GM10266 (cell line): Measurements from ENCODE around the gene C18orf32.

Experiments used
- DNase-seq: peaks from one replicate; pipeline ENCODE4 v3.0.0; 2012; ENCODE audit errors: extremely low spot score
- CTCF ChIP-seq: IDR thresholded peaks from 2 replicates; pipeline ENCODE4 v1.5.1; 2012; ENCODE audit warnings: mild to moderate bottlenecking, low read depth; ENCODE audit not compliant: control insufficient read depth, insufficient read depth; ENCODE audit errors: missing control alignments

Gene C18orf32

GRCh38 chr18:49486953-49487710 lies at the start of gene C18orf32:
TSS of gene C18orf32 (minus strand) at chr18:49487234. CDS start at chr18:49483748, 3,486 bp downstream.
- TF ChIP-seq CTCF: no peak

DNA sequence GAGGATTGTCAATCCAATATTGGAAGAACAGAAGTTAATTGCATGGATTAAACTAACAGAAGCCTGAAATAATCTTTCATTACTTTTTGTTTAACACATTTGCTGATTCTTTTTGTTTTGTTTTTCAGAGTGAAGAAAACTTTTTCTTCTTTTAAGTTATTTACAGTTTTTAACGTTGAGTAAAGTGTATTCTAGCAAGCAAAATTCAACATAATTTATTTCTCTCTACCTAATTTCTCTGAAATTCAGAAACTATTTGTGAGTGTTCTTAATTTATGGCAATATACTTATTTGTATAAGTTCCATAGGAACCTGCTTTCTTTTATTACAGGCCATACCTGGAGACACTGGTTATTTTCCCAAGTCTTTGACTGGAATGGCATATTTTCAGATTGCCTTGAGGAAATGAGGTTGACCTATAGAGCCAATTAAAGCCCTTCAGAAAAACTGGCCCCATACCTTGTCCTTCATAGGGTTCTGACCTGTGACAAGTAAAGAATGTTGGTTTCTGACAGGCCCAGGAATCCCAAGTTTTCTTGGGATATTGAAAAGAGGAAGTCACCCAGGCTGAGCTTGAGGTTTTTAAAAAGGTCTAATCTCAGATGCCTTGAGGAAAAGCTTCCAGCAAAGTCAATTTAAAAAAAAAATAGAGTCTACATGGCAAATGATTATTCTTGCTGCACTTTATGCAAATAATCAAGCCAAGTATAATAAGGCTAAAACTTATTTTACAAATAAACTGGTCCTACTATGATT lies 48.0 kb upstream of the C18orf32 start:
- DNase-seq: no peak
- TF ChIP-seq CTCF: no peak

More at GRCh38 chr18:49486953-49487710, at the start of gene C18orf32:
- peak; percentile 91 for DNase-seq

- DNase-seq: no peak
- TF ChIP-seq CTCF: no peak
These were observed 44.7 kb upstream of the C18orf32 start for GRCh38 chr18:49531678-49532153.

DNA sequence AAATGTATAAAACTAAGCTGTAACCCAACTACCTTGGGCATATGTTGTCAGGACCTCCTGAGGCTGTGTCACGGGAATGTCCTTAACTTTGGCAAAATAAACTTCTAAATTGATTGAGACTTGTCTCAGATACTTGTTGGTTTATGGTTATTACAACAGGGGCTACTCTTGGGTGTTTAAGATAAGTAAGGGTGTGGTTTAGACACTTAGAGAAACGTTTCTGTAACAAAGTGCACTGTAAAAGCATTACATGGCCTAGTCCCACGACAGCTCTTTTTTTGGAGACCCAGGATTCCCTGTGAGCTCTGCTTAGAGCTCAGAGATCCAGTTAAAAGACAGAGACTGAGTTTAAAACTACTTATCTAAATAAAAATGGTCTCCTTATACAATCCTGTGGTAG lies 42.6 kb upstream of the C18orf32 start:
- DNase-seq: no peak
- TF ChIP-seq CTCF: no peak

GRCh38 chr18:49527631-49528327 lies 40.7 kb upstream of the C18orf32 start:
- no peak for TF ChIP-seq CTCF
- no peak for DNase-seq

- no peak for TF ChIP-seq CTCF
- DNase-seq: no peak
These were observed 38.9 kb upstream of the C18orf32 start for GRCh38 chr18:49525981-49526380.

GRCh38 chr18:49524951-49525350 lies 37.9 kb upstream of the C18orf32 start:
- DNase-seq: no peak
- TF ChIP-seq CTCF: no peak
